Mesenchymal stem cell (in vitro differentiated cells and primary cell): Measurements from ENCODE around the gene SLC35F4.

Source experiments
- DNase-seq: peaks from one replicate; pipeline ENCODE4 v3.0.0-alpha.2; 2013
- H2AFZ ChIP-seq: one replicate; pipeline ENCODE4 v1.6.1; 2013; ENCODE audit warnings: low read depth, mild to moderate bottlenecking, control low read depth, inconsistent platforms, low read length, moderate library complexity
- H2AK5ac ChIP-seq: 2 replicates; pipeline ENCODE4 v1.6.1; 2013; ENCODE audit warnings: low read length, moderate library complexity, mild to moderate bottlenecking, inconsistent platforms; ENCODE audit not compliant: severe bottlenecking
- H2BK120ac ChIP-seq: one replicate; pipeline ENCODE4 v1.6.1; 2013; ENCODE audit warnings: low read depth, mild to moderate bottlenecking, inconsistent platforms, low read length, moderate library complexity
- H2BK12ac ChIP-seq, 2 experiments: one replicate each; pipeline ENCODE4 v1.6.1; 2013; ENCODE audit warnings: inconsistent platforms in 2 of 2, low read length in 2 of 2, mild to moderate bottlenecking in 2 of 2, moderate library complexity in 2 of 2, control low read depth in 1 of 2
- H2BK15ac ChIP-seq: one replicate; pipeline ENCODE4 v1.6.1; 2013; ENCODE audit warnings: mild to moderate bottlenecking, low read depth, inconsistent platforms; ENCODE audit not compliant: poor library complexity, severe bottlenecking
- H2BK5ac ChIP-seq: 2 replicates; pipeline ENCODE4 v1.6.1; 2013; ENCODE audit warnings: low read depth, mild to moderate bottlenecking, low read length, control low read depth, inconsistent platforms; ENCODE audit not compliant: poor library complexity, severe bottlenecking
- H3K14ac ChIP-seq, 2 experiments: one replicate each; pipeline ENCODE4 v1.6.1; 2013; ENCODE audit warnings: inconsistent platforms in 2 of 2, low read length in 2 of 2, control low read depth in 1 of 2, mild to moderate bottlenecking in 1 of 2, moderate library complexity in 1 of 2
- H3K18ac ChIP-seq, 2 experiments: one replicate each; pipeline ENCODE4 v1.6.1; 2013; ENCODE audit warnings: inconsistent platforms in 2 of 2, low read length in 2 of 2, control low read depth in 1 of 2, low read depth in 1 of 2, mild to moderate bottlenecking in 1 of 2
- H3K23ac ChIP-seq, 2 experiments: one replicate each; pipeline ENCODE4 v1.6.1; 2013; ENCODE audit warnings: inconsistent platforms in 2 of 2, low read length in 2 of 2, mild to moderate bottlenecking in 2 of 2, moderate library complexity in 2 of 2, control low read depth in 1 of 2
- H3K27ac ChIP-seq: 2 replicates; pipeline ENCODE4 v1.5.1; 2013; ENCODE audit warnings: mild to moderate bottlenecking, moderate library complexity, low read length, control low read depth, inconsistent platforms; ENCODE audit not compliant: poor library complexity, severe bottlenecking
- H3K27me3 ChIP-seq, 2 experiments: 2 replicates each; pipeline versions ENCODE4 v1.6.1 to v1.7.0; 2013; ENCODE audit warnings: low read length in 2 of 2, mild to moderate bottlenecking in 2 of 2, moderate library complexity in 2 of 2, control low read depth in 1 of 2, inconsistent platforms in 1 of 2; ENCODE audit not compliant: control insufficient read depth in 1 of 2, insufficient read depth in 1 of 2
- H3K36me3 ChIP-seq, 2 experiments: 2 replicates each; pipeline versions ENCODE4 v1.6.1 to v1.7.0; 2013; ENCODE audit warnings: low read length in 2 of 2, control low read depth in 1 of 2, inconsistent platforms in 1 of 2, low read depth in 1 of 2, mild to moderate bottlenecking in 1 of 2; ENCODE audit not compliant: insufficient read depth in 2 of 2, control insufficient read depth in 1 of 2
- H3K4ac ChIP-seq, 2 experiments: one replicate each; pipeline ENCODE4 v1.6.1; 2013; ENCODE audit warnings: inconsistent platforms in 2 of 2, low read length in 2 of 2, mild to moderate bottlenecking in 2 of 2, moderate library complexity in 2 of 2, control low read depth in 1 of 2, low read depth in 1 of 2
- H3K4me1 ChIP-seq: 2 replicates; pipeline ENCODE4 v1.6.1; 2013; ENCODE audit warnings: low read depth, low read length, control low read depth; ENCODE audit not compliant: control insufficient read depth, insufficient read depth
- H3K4me2 ChIP-seq: 2 replicates; pipeline ENCODE4 v1.6.1; 2013; ENCODE audit warnings: low read length, mild to moderate bottlenecking, inconsistent platforms; ENCODE audit not compliant: poor library complexity, severe bottlenecking
- H3K4me3 ChIP-seq, 2 experiments: 2 replicates each; pipeline versions ENCODE4 v1.5.1 to v1.7.0; 2013; ENCODE audit warnings: low read length in 2 of 2, mild to moderate bottlenecking in 2 of 2, control low read depth in 1 of 2, low read depth in 1 of 2; ENCODE audit not compliant: insufficient read depth in 1 of 2
- H3K79me1 ChIP-seq: replicated peaks from 2 replicates; pipeline ENCODE4 v1.6.1; 2013; ENCODE audit warnings: mild to moderate bottlenecking, control low read depth, low read length, inconsistent platforms; ENCODE audit not compliant: poor library complexity, severe bottlenecking
- H3K9ac ChIP-seq: 2 replicates; pipeline ENCODE4 v1.7.0; 2013; ENCODE audit warnings: mild to moderate bottlenecking, low read length, moderate library complexity
- H3K9me3 ChIP-seq: 2 replicates; pipeline ENCODE4 v1.7.0; 2013; ENCODE audit warnings: mild to moderate bottlenecking, low read length; ENCODE audit not compliant: control insufficient read depth
- H4K8ac ChIP-seq: one replicate; pipeline ENCODE4 v1.6.1; 2013; ENCODE audit warnings: inconsistent platforms, mild to moderate bottlenecking, low read length, moderate library complexity
- H4K91ac ChIP-seq: one replicate; pipeline ENCODE4 v1.6.1; 2013; ENCODE audit warnings: mild to moderate bottlenecking, low read length, inconsistent platforms
- WGBS: methylation state at CpG from one replicate; pipeline ENCODE4 v1.1.7; 2013; ENCODE audit warnings: mixed read lengths; 5-methylcytosine and 5-hydroxymethylcytosine counted together

The SLC35F4 gene

DNA sequence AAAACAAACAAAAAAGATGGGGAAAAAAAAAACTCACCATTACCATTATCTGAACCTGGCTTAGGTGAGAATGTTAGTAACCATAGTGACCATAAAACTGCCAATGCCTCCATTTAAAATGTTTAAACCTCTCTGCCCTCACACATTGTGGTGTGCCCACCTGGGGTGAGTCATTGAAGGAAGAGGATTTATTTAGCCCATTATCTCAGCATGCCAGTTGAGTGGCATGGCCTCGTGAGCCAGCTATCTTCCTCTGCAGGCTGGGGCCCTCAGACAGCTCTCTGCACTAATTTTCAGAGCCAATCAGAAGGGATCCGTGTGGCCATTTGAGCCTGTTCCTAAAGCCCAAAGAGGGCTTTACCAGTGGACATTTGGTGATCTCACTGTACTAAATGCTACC lies 290.4 kb downstream of the SLC35F4 start:
- no peak overlapping the region for H2BK12ac ChIP-seq
- H2BK5ac ChIP-seq: no peak overlapping the region
- no peak overlapping the region for H3K23ac ChIP-seq
- no peak overlapping the region for H4K91ac ChIP-seq
- no peaks in the 10 kb centered on the region for H3K36me3 ChIP-seq
- no peak overlapping the region for H2BK120ac ChIP-seq
- DNase-seq: no peak
- H3K9me3 ChIP-seq: no peaks in the 10 kb centered on the region
- H3K4ac ChIP-seq: no peak overlapping the region
- H3K4me3 ChIP-seq: no peak overlapping the region
- no peak overlapping the region for H3K27ac ChIP-seq
- H3K4me2 ChIP-seq: no peak overlapping the region
- H3K9ac ChIP-seq: no peak overlapping the region
- whole genome bisulfite sequencing: 65% methylated on average over 2 of the region's 2 CpGs
- peaks cover 9% of the 10 kb centered on the region for H3K4me1 ChIP-seq
- no peak overlapping the region for H2AFZ ChIP-seq
- H4K8ac ChIP-seq: no peak overlapping the region
- peak overlapping the region; percentile 5 for H2AK5ac ChIP-seq
- H3K14ac ChIP-seq: no peak overlapping the region
- no peaks in the 10 kb centered on the region for H3K79me1 ChIP-seq
- H3K27me3 ChIP-seq: no peaks in the 10 kb centered on the region
- no peak overlapping the region for H2BK15ac ChIP-seq
- H3K18ac ChIP-seq: no peak overlapping the region

DNA sequence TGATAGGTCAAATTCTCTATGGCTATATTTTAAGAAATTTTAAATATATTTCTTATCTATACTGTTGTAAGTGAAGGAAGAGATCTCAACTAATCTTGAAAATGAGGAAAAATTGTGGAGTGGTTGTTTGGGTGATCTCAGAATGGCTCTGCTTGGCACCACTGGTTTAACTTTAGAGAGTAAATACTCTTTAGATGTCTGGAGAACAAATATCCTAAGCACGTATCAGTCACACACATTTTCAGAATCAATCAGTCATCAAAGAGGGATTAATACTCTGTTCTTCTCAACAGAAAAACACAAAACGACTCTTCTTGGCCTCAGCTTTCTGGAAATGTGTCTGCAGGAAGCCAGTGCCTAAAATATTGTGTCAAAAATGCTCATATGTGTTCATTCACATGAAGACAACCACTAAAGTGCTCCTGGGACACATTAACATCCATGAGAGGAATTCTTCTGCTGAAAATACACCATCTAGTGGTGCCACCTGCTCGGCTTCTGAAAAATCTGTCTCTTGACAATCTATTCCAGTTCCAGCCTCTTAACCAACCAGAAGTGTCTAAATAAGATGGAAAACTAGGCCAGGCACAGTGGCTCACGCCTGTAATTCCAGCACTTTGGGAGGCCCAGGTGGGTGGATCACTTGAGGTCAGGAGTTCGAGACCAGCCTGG lies 291.1 kb downstream of the SLC35F4 start:
- Histone ChIP-seq H2BK5ac (no peak overlapping the region), H3K23ac (no peak overlapping the region), H3K9me3 (no peaks in the 10 kb centered on the region), H3K27me3 (no peaks in the 10 kb centered on the region), H3K18ac (no peak overlapping the region), H3K14ac (no peak overlapping the region), H3K9ac (no peak overlapping the region), H3K4me1 (peaks cover 9% of the 10 kb centered on the region), H2BK12ac (no peak overlapping the region), H4K91ac (no peak overlapping the region), H2BK120ac (no peak overlapping the region), H2AK5ac (peak overlapping the region; percentile 63), H3K4me3 (no peak overlapping the region), H3K4me2 (no peak overlapping the region), H3K27ac (no peak overlapping the region), H4K8ac (no peak overlapping the region), H2BK15ac (no peak overlapping the region), H3K4ac (no peak overlapping the region), H3K36me3 (no peaks in the 10 kb centered on the region), H2AFZ (no peak overlapping the region), H3K79me1 (no peaks in the 10 kb centered on the region)
- DNase-seq: no peak
- 59% methylated on average over 5 of the region's 5 CpGs for WGBS

DNA sequence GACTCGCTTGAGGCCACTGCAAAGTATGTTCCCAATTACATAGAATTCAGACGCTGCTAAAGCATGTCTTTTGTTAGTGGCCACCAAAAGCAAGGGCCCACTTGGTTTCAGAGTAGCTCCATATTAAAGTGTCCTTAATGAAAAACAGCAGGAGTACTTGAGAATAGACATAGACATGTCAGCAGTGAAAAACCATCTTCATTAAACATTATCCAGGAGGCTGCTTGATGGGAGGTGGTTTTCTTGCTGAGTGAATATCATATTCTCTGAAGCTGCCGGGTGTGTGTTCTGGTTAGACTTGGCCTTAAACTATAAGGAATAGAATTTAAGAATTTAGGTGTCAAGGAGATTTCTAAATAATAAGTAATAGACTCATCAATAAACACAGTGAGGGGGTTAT lies 292.7 kb downstream of the SLC35F4 start:
- Histone ChIP-seq H4K91ac (no peak overlapping the region), H3K27me3 (no peaks in the 10 kb centered on the region), H3K14ac (no peak overlapping the region), H2BK15ac (no peak overlapping the region), H2BK12ac (no peak overlapping the region), H3K4me1 (peaks cover 7% of the 10 kb centered on the region), H3K4me3 (no peak overlapping the region), H3K36me3 (no peaks in the 10 kb centered on the region), H4K8ac (no peak overlapping the region), H2AK5ac (no peak overlapping the region), H3K18ac (no peak overlapping the region), H3K9ac (no peak overlapping the region), H3K9me3 (no peaks in the 10 kb centered on the region), H3K4me2 (no peak overlapping the region), H3K79me1 (no peaks in the 10 kb centered on the region), H2BK5ac (no peak overlapping the region), H2BK120ac (no peak overlapping the region), H3K4ac (no peak overlapping the region), H3K27ac (peak overlapping the region; percentile 66), H2AFZ (no peak overlapping the region), H3K23ac (no peak overlapping the region)
- DNase-seq: no peak
- WGBS: 73% methylated on average over 3 of the region's 3 CpGs

DNA sequence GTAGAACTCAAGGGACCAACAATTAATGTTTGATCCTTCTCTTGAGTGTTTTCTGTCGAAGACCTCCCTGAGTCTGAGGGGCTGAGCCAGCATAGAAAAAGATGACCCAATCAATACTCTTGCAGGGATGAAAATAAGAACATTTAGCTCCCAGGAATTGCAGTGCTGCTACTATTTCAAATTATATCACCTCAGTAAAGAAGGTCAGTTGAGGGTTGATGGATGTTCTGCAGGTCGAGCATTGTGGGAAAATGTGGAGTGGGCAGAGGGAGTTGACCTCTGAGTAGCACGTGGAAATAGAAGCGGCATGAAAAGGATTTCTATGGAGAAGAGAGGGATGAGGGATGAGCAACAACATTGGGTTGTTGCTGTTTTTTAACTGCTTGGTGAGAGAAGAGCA lies 297.3 kb downstream of the SLC35F4 start:
- no peaks in the 10 kb centered on the region for H3K79me1 ChIP-seq
- H3K4ac ChIP-seq: no peak overlapping the region
- H3K18ac ChIP-seq: no peak overlapping the region
- H3K23ac ChIP-seq: no peak overlapping the region
- no peaks in the 10 kb centered on the region for H3K36me3 ChIP-seq
- no peak overlapping the region for H4K91ac ChIP-seq
- no peak overlapping the region for H2AK5ac ChIP-seq
- H4K8ac ChIP-seq: no peak overlapping the region
- H3K9ac ChIP-seq: no peak overlapping the region
- 81% methylated on average over 4 of the region's 4 CpGs for WGBS
- H3K4me3 ChIP-seq: no peak overlapping the region
- no peaks in the 10 kb centered on the region for H3K9me3 ChIP-seq
- DNase-seq: no peak
- no peak overlapping the region for H2AFZ ChIP-seq
- H2BK120ac ChIP-seq: no peak overlapping the region
- no peak overlapping the region for H2BK5ac ChIP-seq
- H3K4me1 ChIP-seq: no peaks in the 10 kb centered on the region
- H2BK15ac ChIP-seq: no peak overlapping the region
- H3K14ac ChIP-seq: no peak overlapping the region
- no peak overlapping the region for H3K4me2 ChIP-seq
- H3K27ac ChIP-seq: no peak overlapping the region
- no peak overlapping the region for H2BK12ac ChIP-seq
- no peaks in the 10 kb centered on the region for H3K27me3 ChIP-seq
